ENCODE measurements around the gene TIMM10B.

The TIMM10B gene

GRCh38 chr11:6443269-6444003 is 37.9 kb upstream of the TIMM10B start:
- Histone ChIP-seq H3K4me3 (IDR thresholded peaks at IDR 0.05; ENCODE audit: insufficient read depth, low read depth, low read length) (no peak overlapping the region), H3K79me2 (ENCODE audit: insufficient read depth, low read depth) (no peaks in the 10 kb centered on the region), H3K4me2 (no peak overlapping the region), H2AFZ (ENCODE audit: low read depth) (no peak overlapping the region), H3K9ac (no peak overlapping the region), H3K27ac (no peak overlapping the region), H3K27me3 (ENCODE audit: insufficient read depth, low read depth) (no peaks in the 10 kb centered on the region), H4K20me1 (ENCODE audit: insufficient read depth) (no peaks in the 10 kb centered on the region), H3K36me3 (ENCODE audit: insufficient read depth) (no peaks in the 10 kb centered on the region), H3K4me1 (ENCODE audit: low read depth, poor library complexity, severe bottlenecking) (no peaks in the 10 kb centered on the region)
- peak; percentile 74 for TF ChIP-seq CTCF (conservative IDR thresholded peaks at IDR 0.05; ENCODE audit: low read depth, low read length)

- no peaks in the 10 kb centered on the region for H3K4me1 ChIP-seq (ENCODE audit: low read depth, poor library complexity, severe bottlenecking)
- no peaks in the 10 kb centered on the region for H3K36me3 ChIP-seq (ENCODE audit: insufficient read depth)
- no peak overlapping the region for H3K4me2 ChIP-seq
- TF ChIP-seq CTCF (conservative IDR thresholded peaks at IDR 0.05; ENCODE audit: low read depth, low read length) = no peak
- no peak overlapping the region for H3K4me3 ChIP-seq (IDR thresholded peaks at IDR 0.05; ENCODE audit: insufficient read depth, low read depth, low read length)
- no peak overlapping the region for H3K9ac ChIP-seq
- no peak overlapping the region for H2AFZ ChIP-seq (ENCODE audit: low read depth)
- H3K79me2 ChIP-seq (ENCODE audit: insufficient read depth, low read depth) = no peaks in the 10 kb centered on the region
- H4K20me1 ChIP-seq (ENCODE audit: insufficient read depth) = no peaks in the 10 kb centered on the region
- no peaks in the 10 kb centered on the region for H3K27me3 ChIP-seq (ENCODE audit: insufficient read depth, low read depth)
- H3K27ac ChIP-seq = no peak overlapping the region
These were observed 32.7 kb upstream of the TIMM10B start for GRCh38 chr11:6448574-6448973.

GRCh38 chr11:6452219-6452618 is 29.1 kb upstream of the TIMM10B start:
- H4K20me1 ChIP-seq (ENCODE audit: insufficient read depth) = no peaks in the 10 kb centered on the region
- H3K4me3 ChIP-seq (IDR thresholded peaks at IDR 0.05; ENCODE audit: insufficient read depth, low read depth, low read length) = no peak overlapping the region
- no peaks in the 10 kb centered on the region for H3K27me3 ChIP-seq (ENCODE audit: insufficient read depth, low read depth)
- no peak overlapping the region for H3K27ac ChIP-seq
- no peak overlapping the region for H3K9ac ChIP-seq
- H3K4me1 ChIP-seq (ENCODE audit: low read depth, poor library complexity, severe bottlenecking) = no peaks in the 10 kb centered on the region
- no peak for TF ChIP-seq CTCF (conservative IDR thresholded peaks at IDR 0.05; ENCODE audit: low read depth, low read length)
- H2AFZ ChIP-seq (ENCODE audit: low read depth) = no peak overlapping the region
- H3K36me3 ChIP-seq (ENCODE audit: insufficient read depth) = no peaks in the 10 kb centered on the region
- H3K79me2 ChIP-seq (ENCODE audit: insufficient read depth, low read depth) = no peaks in the 10 kb centered on the region
- no peak overlapping the region for H3K4me2 ChIP-seq

GRCh38 chr11:6453152-6453551 is 28.1 kb upstream of the TIMM10B start:
- Histone ChIP-seq H3K4me1 (ENCODE audit: low read depth, poor library complexity, severe bottlenecking) (no peaks in the 10 kb centered on the region), H3K9ac (no peak overlapping the region), H3K36me3 (ENCODE audit: insufficient read depth) (no peaks in the 10 kb centered on the region), H4K20me1 (ENCODE audit: insufficient read depth) (no peaks in the 10 kb centered on the region), H2AFZ (ENCODE audit: low read depth) (no peak overlapping the region), H3K27me3 (ENCODE audit: insufficient read depth, low read depth) (no peaks in the 10 kb centered on the region), H3K4me3 (IDR thresholded peaks at IDR 0.05; ENCODE audit: insufficient read depth, low read depth, low read length) (no peak overlapping the region), H3K27ac (no peak overlapping the region), H3K79me2 (ENCODE audit: insufficient read depth, low read depth) (no peaks in the 10 kb centered on the region), H3K4me2 (no peak overlapping the region)
- no peak for TF ChIP-seq CTCF (conservative IDR thresholded peaks at IDR 0.05; ENCODE audit: low read depth, low read length)

Data from KMS-11 (cell line).